ENCODE measurements around the gene SHC2. TPM values are rescaled to one million over a fixed set of nuclear protein-coding genes. Genes with fewer than 3 reads are reported as not detected.
A peak's percentile ranks its signal among the peaks of the same experiment; 100 is the strongest.

The SHC2 gene
- total RNA-seq: 0.07 and 2.1 TPM in 2 replicates

- no peak for TF ChIP-seq CTCF (conservative IDR thresholded peaks at IDR 0.05; ENCODE audit: low read depth, low read length)
- DNase-seq (ENCODE audit: low read depth): no peak
- peak within 1 kb of the TSS; percentile 57 for H3K4me3 ChIP-seq (ENCODE audit: low read depth, low read length)
Observed at GRCh38 chr19:460877-461720, at the start of gene SHC2. TSS of gene SHC2 (minus strand) at chr19:461033. CDS start at chr19:460996, 37 bp downstream.

- TF ChIP-seq CTCF (conservative IDR thresholded peaks at IDR 0.05; ENCODE audit: low read depth, low read length): no peak
- DNase-seq (ENCODE audit: low read depth): no peak
Observed at GRCh38 chr19:508204-509150, 47.6 kb upstream of the SHC2 start.

GRCh38 chr19:507286-508203 lies 46.7 kb upstream of the SHC2 start, which contains the start of gene TPGS1:
TSS of gene TPGS1 (plus strand) at chr19:507497. CDS start at chr19:507507, 10 bp downstream.
- peak; percentile 99 for DNase-seq (ENCODE audit: low read depth)
- TF ChIP-seq CTCF (conservative IDR thresholded peaks at IDR 0.05; ENCODE audit: low read depth, low read length): no peak

More at GRCh38 chr19:508204-509150, 47.6 kb upstream of the SHC2 start:
- peak overlapping the region; percentile 95 for H3K4me3 ChIP-seq (ENCODE audit: low read depth, low read length)

GRCh38 chr19:506404-507285 lies 45.8 kb upstream of the SHC2 start:
- peak; percentile 77 for TF ChIP-seq CTCF (conservative IDR thresholded peaks at IDR 0.05; ENCODE audit: low read depth, low read length)
- DNase-seq (ENCODE audit: low read depth): peak; percentile 56

More at GRCh38 chr19:507286-508203, 46.7 kb upstream of the SHC2 start, which contains the start of gene TPGS1:
- peak within 1 kb of the TSS; percentile 95 for H3K4me3 ChIP-seq (ENCODE audit: low read depth, low read length)

GRCh38 chr19:504616-505015 lies 43.8 kb upstream of the SHC2 start:
- no peak for DNase-seq (ENCODE audit: low read depth)
- no peak for TF ChIP-seq CTCF (conservative IDR thresholded peaks at IDR 0.05; ENCODE audit: low read depth, low read length)
- no peak overlapping the region for H3K4me3 ChIP-seq (ENCODE audit: low read depth, low read length)

More at GRCh38 chr19:506404-507285, 45.8 kb upstream of the SHC2 start:
- peak overlapping the region; percentile 95 for H3K4me3 ChIP-seq (ENCODE audit: low read depth, low read length)

Measured in epithelial cell of proximal tubule (primary cell).